CD4-positive, alpha-beta T cell (primary cell): ENCODE measurements around the gene PTPRD. TPM values are rescaled to one million over a fixed set of nuclear protein-coding genes. Genes with fewer than 3 reads are reported as not detected.

Source experiments
- ATAC-seq: fragments of 200-7000 bp; cut with Tn5 transposase; one replicate; pipeline ENCODE4 v1.10.0; 2022; ENCODE audit warnings: mild to moderate bottlenecking; ENCODE audit not compliant: poor library complexity
- CTCF ChIA-PET: fragments of 350-600 bp; sonication (Branson Sonifier 250); formaldehyde crosslinking; loops from one replicate; lab custom pipeline; 2021; ENCODE audit warnings: antibody characterized with exemption, inconsistent platforms; lab: Charles Lee
- POLR2A ChIA-PET: fragments of 350-600 bp; sonication (Branson Sonifier 250); formaldehyde crosslinking; loops from one replicate; lab custom pipeline; 2021; ENCODE audit warnings: antibody characterized with exemption, inconsistent platforms; lab: Charles Lee
- DNase-seq, 14 experiments: peaks; one replicate each; pipeline ENCODE4 v3.0.0-alpha.2; 2013 to 2020; ENCODE audit warnings: mixed read lengths in 2 of 14
- H3K27ac ChIP-seq, 2 donors: one replicate each; pipeline versions ENCODE4 v1.5.1 to v1.7.0; 2013; ENCODE audit warnings: low read length in 2 of 2, low read depth in 1 of 2, mild to moderate bottlenecking in 1 of 2
- H3K27me3 ChIP-seq, 2 experiments: 1 replicate in 1 of 2; 2 replicates in 1 of 2; pipeline versions ENCODE4 v1.6.1 to v1.7.0; 2013; ENCODE audit warnings: low read length in 2 of 2, control low read depth in 1 of 2, mild to moderate bottlenecking in 1 of 2, moderate library complexity in 1 of 2; ENCODE audit not compliant: insufficient read depth in 2 of 2, control insufficient read depth in 1 of 2
- H3K36me3 ChIP-seq: one replicate; pipeline ENCODE4 v1.6.1; 2013; ENCODE audit warnings: low read length, control low read depth; ENCODE audit not compliant: insufficient read depth
- H3K4me1 ChIP-seq: one replicate; pipeline ENCODE4 v1.6.1; 2013; ENCODE audit warnings: low read length, control low read depth; ENCODE audit not compliant: insufficient read depth
- H3K4me3 ChIP-seq: one replicate; pipeline ENCODE4 v1.5.1; 2013; ENCODE audit warnings: mild to moderate bottlenecking, low read length, moderate library complexity
- H3K9me3 ChIP-seq, 2 experiments: 1 replicate in 1 of 2; 2 replicates in 1 of 2; pipeline versions ENCODE4 v1.6.1 to v1.7.0; 2013; ENCODE audit warnings: low read length in 2 of 2, mild to moderate bottlenecking in 2 of 2, control low read depth in 1 of 2, moderate library complexity in 1 of 2; ENCODE audit not compliant: control insufficient read depth in 1 of 2, insufficient read depth in 1 of 2
- H3K27ac Mint-ChIP-seq: one replicate; pipeline ENCODE4 v1.8.0; 2020; ENCODE audit warnings: mixed read lengths
- H3K27me3 Mint-ChIP-seq: one replicate; pipeline ENCODE4 v1.8.0; 2021; ENCODE audit warnings: mixed read lengths
- H3K36me3 Mint-ChIP-seq: one replicate; pipeline ENCODE4 v1.8.0; 2021; ENCODE audit warnings: low read depth, mixed read lengths
- H3K4me1 Mint-ChIP-seq: one replicate; pipeline ENCODE4 v1.8.0; 2021; ENCODE audit warnings: low read depth, mixed read lengths
- H3K4me3 Mint-ChIP-seq: one replicate; pipeline ENCODE4 v1.8.0; 2020; ENCODE audit warnings: mild to moderate bottlenecking, mixed read lengths
- H3K9me3 Mint-ChIP-seq: one replicate; pipeline ENCODE4 v1.8.0; 2020; ENCODE audit warnings: mixed read lengths
- CTCF ChIP-seq: fragments of 200-600 bp; IDR thresholded peaks from one replicate; pipeline ENCODE4 v1.8.0; 2022; ENCODE audit warnings: antibody characterized with exemption, mild to moderate bottlenecking
- intact Hi-C, 2 experiments: fragments of 100-400 bp; cut with DNase I in 1 of 2; cut with micrococcal nuclease in 1 of 2; formaldehyde crosslinking; loops; one replicate each; pipeline versions ENCODE4 v1.15.1 to v1.9.0; 2023 to 2025; cut with DNase I, micrococcal nuclease
- total RNA-seq, 174 experiments: library from RNA in 2 of 174; stranded (reverse) in 2 of 174; gene quantifications; one replicate each; pipeline ENCODE4 v1.2.3 and lab custom pipeline; 2021 to 2026

Gene PTPRD
- total RNA-seq, 2 experiments from 2014 or later = not detected

DNA sequence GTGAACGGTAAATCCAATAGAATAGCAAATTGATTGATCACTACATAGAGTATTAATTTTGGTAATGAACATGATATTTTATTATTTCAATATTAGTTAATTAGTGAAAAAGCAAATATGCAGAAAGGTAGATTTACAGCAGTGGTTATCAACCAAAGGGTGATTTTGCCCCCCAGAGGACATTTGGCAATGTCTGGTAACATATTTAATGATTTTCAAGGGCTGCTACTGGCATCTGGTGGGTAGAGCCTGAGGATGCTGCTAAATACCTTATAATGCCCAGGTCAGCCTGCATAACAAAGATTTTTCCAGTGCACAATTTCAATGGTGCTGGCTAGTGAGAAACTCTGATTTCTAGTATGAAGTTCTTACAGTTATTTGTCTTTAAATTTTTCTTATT is 1313.7 kb downstream of the PTPRD start:
- intact Hi-C loops = no loop called here
- no peak overlapping the region for H3K4me3 Mint-ChIP-seq
- no peaks in the 10 kb centered on the region for H3K9me3 Mint-ChIP-seq
- ATAC-seq (no peak), DNase-seq (no peak)
- H3K4me1 Mint-ChIP-seq = no peaks in the 10 kb centered on the region
- no peaks in the 10 kb centered on the region for H3K27me3 ChIP-seq
- TF ChIP-seq CTCF = no peak
- no peaks in the 10 kb centered on the region for H3K36me3 Mint-ChIP-seq
- no peaks in the 10 kb centered on the region for H3K27me3 Mint-ChIP-seq
- no peak overlapping the region for H3K27ac Mint-ChIP-seq
- no peak overlapping the region for H3K4me3 ChIP-seq
- H3K27ac ChIP-seq = no peak overlapping the region
- H3K4me1 ChIP-seq = no peaks in the 10 kb centered on the region
- ChIA-PET POLR2A (no interaction called here), CTCF (no interaction called here)
- H3K36me3 ChIP-seq = no peaks in the 10 kb centered on the region
- no peaks in the 10 kb centered on the region for H3K9me3 ChIP-seq

- Mint-ChIP-seq H3K36me3 (no peaks in the 10 kb centered on the region), H3K4me1 (no peaks in the 10 kb centered on the region), H3K27me3 (no peaks in the 10 kb centered on the region), H3K9me3 (no peaks in the 10 kb centered on the region), H3K4me3 (no peak overlapping the region), H3K27ac (no peak overlapping the region)
- CTCF ChIA-PET = no interaction called here
- no peak for TF ChIP-seq CTCF
- Histone ChIP-seq H3K27me3 (no peaks in the 10 kb centered on the region), H3K4me3 (no peak overlapping the region), H3K36me3 (no peaks in the 10 kb centered on the region), H3K9me3 (no peaks in the 10 kb centered on the region), H3K27ac (no peak overlapping the region), H3K4me1 (no peaks in the 10 kb centered on the region)
- DNase-seq (no peak), ATAC-seq (no peak)
- POLR2A ChIA-PET = no interaction called here
- intact Hi-C loops = no loop called here
These were observed 1326.8 kb downstream of the PTPRD start for GRCh38 chr9:9286001-9286400.

GRCh38 chr9:9284201-9284600 is 1328.6 kb downstream of the PTPRD start:
- Histone ChIP-seq H3K4me3 (no peak overlapping the region), H3K27me3 (no peaks in the 10 kb centered on the region), H3K36me3 (no peaks in the 10 kb centered on the region), H3K4me1 (no peaks in the 10 kb centered on the region), H3K27ac (no peak overlapping the region), H3K9me3 (no peaks in the 10 kb centered on the region)
- no peak for ATAC-seq
- Mint-ChIP-seq H3K36me3 (no peaks in the 10 kb centered on the region), H3K4me1 (no peaks in the 10 kb centered on the region), H3K27me3 (no peaks in the 10 kb centered on the region), H3K27ac (no peak overlapping the region), H3K4me3 (no peak overlapping the region), H3K9me3 (no peaks in the 10 kb centered on the region)
- CTCF ChIA-PET = no interaction called here
- no peak for TF ChIP-seq CTCF
- POLR2A ChIA-PET = no interaction called here
- DNase-seq = no peak
- intact Hi-C loops = no loop called here
